HL-60/S4 (cell line): Measurements from ENCODE around the gene TRPV4.

Source experiments
- in situ Hi-C: fragments of 300-500 bp; cut with MboI; formaldehyde crosslinking; loops from 2 replicates; pipeline ENCODE4 v1.14.3; 2022; ENCODE audit warnings: low sequenced_read_pairs

TRPV4 gene

DNA sequence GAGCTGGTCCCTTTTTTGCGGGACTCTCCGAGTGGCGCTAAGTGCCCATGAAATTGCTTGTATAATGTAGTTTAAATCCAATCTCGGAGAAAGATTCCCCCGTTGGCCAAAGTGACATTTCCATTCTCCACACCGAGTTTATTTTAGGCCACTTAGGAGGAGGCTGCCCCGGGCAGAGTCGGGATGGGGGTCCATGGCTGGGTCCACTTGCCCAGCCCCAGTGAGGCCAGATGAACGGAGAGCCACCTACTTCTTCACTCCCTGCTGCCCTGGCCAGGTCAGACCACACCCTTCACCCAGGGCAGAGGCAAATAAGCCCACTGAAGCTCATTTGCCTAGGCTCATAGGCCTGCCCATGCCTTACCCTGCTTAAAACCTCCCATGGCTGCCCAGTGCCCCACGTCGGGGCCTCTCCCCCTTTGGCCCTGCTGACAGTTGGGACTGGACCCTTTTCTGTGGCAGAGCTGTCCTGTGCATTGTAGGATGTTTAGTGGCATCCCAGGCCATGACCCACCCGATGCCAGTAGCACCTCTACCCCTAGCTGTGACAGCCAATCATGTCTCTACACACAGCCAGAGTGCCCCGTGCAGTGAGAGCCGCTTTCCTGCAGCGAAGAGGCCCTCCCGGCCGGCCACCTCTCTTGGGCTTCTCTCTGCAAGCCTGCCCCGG, 68.3 kb downstream of the TRPV4 start:
- in situ Hi-C loops: no loop called here

GRCh38 chr12:109764123-109764522, 69.1 kb downstream of the TRPV4 start:
- in situ Hi-C loops: no loop called here

- in situ Hi-C loops: no loop called here
Observed at GRCh38 chr12:109763201-109763841, 69.9 kb downstream of the TRPV4 start.

DNA sequence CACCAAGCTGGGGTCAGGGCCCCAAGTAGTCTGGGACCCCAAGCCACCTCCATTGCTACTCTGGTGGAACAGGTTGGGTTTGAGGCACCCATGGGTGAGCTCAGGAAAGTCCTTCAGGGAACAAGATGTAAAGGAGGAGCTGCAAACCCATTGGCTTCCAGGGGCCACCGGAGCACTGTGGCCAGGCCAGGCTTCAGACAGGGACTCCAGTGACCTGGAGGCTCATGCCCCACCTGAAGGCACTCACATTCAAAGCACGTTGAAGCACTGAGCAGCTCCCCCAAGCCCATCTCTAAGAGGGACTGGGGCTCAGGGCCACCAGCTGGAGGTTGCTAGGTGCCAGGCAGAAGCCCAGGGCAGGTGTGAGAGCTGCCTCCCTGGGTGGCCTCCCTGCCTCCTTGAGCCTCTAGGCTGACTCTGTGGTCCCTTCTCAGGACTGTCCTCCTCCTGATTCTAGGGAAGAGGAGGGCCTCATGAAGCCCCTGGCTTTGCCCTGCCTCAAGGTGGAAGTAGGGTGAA, 70.5 kb downstream of the TRPV4 start:
- in situ Hi-C loops: no loop called here

DNA sequence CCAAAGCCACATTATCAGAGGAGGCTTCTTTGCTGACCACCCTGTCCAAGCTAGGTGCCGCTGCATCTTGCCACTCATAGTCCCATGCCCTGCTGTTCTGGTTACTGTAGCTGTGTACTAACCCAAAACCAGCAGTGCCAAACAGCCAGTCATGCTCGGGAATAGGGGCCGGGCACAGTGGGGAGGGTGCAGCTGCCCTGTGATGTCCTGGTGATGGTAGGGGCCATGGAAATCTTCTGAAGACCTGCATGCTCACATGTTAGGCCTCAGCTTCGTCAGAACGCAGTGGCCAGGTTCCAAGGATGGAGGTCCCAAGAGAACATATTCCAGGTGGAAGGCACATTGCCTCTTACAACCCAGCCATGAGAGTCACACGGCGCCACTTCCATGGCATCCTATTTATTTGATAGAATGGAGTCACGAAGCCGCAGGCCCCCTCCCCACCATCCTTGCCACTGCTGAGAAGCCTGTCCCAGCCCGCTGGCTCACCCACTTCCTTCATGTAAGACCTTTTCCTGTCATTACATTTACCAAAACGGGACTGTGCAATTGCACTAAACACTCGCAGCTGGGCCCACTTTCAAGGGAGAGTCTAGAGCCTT, 71.0 kb downstream of the TRPV4 start:
- in situ Hi-C loops: no loop called here

- in situ Hi-C loops: no loop called here
Observed at GRCh38 chr12:109760930-109761921, 72.0 kb downstream of the TRPV4 start.

- in situ Hi-C loops: no loop called here
Observed at GRCh38 chr12:109760031-109760929, 72.9 kb downstream of the TRPV4 start.

- in situ Hi-C loops: no loop called here
Observed at GRCh38 chr12:109759595-109759994, 73.6 kb downstream of the TRPV4 start.

DNA sequence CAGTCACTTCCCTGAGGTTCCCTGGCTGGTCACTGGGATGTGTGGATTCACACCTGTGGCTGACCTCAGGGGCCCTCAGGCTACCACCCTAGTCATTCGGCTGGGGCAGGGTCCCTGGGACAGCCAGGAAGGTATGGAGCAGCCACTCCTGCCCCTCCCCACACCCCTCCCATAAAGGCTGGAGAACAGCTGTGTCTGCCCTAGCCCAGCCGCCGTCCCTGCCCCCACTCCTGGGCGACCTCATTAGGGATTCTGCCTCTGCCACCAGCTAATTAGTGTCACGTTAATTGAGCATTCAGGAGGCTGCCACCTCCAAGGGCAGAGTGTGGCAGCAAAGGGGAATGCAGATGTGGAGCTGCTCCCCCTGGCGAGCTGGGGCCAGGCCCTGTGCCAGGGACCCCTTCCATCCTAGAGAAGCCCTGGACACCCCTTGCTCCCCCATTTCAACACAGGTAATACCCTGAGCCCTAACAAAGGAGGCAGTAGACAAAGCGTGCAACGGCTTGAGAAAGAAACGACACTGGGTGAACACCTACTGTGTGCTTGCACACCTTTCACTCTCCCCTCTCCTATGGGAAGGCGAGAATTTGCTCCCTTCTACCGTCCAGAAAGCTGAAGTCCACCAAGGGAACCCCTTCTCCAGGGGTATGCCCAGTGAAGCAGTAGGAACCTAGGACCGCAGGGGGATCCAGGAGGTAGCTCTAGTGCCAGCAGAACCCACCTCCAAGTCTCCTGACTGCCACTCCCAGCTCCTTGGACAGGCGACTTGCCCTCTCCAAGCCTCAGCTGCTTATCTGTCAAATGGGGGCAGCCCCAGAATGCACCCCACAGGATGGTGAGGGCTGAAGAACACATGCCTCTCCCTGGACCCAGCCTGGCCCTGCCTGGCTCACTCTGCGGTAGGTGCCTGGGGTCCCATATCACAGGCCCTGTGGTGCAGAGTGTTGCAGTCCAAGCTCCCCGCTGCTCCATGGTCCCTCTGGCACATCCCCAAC, 74.5 kb downstream of the TRPV4 start:
- in situ Hi-C loops: no loop called here

DNA sequence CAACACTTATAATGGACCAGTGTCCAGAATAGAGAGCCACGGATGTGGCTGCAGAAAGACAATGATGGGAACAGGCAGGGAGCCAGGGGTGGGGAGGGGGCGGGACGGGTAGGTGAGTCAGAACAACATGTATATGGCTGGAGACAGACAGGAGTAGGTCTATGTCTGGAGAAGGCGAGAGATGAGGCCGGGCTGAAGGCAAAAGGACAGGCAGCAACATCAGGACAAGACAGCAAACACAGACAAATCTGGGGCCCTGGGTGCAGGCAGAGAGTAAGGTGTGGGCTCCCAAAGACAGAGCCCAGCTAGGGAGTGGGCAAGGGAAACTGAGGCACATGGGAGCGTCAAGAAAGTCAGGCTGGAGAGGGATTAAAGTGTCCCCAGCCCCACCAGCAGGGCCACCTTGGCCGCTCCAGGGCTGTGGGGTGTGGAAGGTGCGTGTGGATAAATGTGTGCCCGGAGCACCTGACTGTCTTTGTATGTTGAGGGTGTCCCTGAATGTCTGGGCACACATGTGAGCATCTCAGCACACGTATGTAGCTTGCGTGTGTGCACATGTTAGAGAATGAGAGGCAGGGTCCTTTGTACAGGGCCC, 75.4 kb downstream of the TRPV4 start:
- in situ Hi-C loops: no loop called here

DNA sequence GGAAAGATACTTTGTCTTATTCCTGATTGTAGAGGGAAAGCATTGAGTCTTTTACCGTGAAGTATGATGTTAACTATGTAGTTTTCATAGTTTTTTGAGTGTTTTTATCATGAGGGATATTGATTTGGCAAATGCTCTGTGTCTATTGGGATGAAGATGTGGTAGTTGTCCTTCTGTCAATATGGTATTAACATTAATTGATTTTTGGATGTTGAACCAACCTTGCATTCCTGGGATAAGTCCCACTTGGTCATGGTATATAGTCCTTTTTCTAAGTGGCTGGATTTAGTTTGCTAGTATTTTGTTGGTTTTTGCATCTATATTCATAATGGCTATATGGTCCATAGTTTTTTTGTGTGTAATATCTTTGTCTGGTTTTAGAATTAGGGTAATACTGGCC, 76.7 kb downstream of the TRPV4 start:
- in situ Hi-C loops: no loop called here

GRCh38 chr12:109753959-109754358, 79.2 kb downstream of the TRPV4 start:
- in situ Hi-C loops: no loop called here

- in situ Hi-C loops: no loop called here
Observed at GRCh38 chr12:109753054-109753401, 80.2 kb downstream of the TRPV4 start.

DNA sequence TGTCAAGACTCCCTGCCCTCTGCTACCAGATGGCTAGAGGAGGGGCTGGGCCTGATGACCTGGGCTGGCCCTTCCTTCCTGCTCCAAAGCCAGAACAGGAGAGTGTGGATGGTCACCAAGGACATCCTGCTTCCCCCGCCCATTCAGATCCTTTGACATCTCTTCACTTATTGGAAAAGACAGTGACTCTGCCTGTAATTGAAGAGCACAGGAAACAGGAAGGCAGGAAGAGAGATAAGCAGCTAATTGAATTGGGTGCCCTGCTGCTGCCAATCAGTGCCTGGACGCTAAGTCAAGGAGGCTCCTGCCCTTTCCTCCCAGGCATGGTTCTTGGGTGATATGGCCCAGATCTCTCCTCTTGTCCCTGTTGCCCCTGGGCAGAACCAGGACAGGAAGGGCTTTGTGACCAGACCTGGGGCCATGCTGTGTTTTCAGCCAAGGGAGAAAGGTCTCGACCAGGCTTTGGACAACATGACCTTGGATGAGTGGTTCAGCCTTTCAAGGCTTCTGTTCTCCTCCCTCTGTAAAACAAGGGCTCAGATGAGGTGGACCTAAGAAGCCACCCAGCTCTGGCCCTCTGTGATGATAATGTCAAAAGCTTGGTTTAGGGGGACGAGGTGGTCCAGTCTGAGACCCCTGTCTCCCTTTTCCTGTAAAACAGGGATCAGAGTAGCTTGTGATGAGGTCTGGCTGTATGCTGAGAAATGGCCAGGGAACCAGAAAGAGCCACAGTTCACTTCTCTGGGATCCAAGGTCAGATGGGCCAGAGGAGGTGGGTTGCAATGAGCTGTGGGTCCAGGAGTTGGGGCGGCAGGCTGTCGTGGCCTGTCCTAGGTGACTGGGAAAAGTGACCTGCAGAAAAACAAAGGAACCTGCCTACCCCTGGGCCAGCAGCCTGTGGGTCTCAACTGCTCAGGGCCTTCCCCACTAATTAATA, 80.8 kb downstream of the TRPV4 start:
- in situ Hi-C loops: no loop called here

DNA sequence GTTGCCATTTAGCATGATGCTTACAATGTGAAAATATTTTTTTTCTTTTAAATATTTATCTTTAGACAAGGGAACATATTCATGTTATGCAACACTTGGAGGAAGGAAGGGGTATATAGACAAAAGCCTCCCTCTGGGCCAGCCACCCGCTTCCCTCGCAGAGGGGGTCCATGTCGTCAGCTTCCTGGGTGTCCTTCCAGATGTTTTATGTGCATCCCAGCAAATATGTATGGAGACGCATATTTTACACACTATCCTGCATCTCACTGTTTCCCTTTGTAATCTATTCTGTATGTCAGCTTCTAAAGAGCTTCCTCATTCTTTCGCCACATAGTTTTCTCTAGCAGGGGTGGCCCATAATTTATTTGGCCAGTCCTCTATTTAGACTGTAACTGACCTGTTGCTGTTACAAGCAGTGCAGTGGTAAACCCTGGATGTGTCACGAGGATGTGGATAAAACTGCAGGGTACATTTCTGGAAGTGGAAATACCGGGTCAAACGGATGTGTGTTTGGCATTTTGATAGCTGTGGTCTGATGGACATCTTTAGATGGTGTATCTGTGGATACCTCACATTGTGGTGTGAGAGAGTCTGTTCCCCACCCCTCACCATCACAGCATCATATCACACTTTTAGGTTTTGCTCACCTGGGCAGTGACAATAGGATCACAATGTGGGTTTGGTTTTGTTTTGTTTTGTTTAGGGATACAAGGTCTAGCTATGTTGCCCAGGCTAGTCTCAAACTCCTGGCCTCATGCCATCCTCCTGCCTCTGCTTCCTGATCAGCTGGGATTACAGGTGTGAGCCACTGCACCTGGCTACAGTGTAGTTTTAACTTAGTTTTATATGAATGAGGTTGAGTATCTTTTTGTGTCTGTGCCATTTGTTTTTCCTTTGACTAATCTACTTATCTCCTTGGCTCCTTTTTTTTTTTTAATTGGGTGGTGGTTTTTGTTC, 87.9 kb downstream of the TRPV4 start:
- in situ Hi-C loops: no loop called here

DNA sequence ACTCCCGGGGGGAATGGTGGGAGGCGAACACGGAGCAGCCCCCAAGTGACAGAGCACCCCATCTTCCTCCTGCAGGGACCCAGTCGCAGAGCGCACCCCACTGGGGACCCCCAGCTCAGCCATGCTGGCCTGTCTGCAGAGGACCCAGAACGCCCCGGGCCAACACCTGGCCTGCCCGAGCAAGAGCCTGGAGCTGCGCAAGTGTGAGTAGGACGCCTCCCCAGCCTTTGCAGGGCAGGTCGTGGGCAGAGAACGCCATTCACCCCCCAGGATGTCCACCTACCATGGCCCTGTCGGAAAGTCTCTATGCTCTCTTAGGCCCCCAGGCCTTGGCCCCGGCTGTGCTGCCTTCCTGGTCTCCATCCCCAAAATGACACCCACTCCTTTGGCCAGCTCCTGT, 89.2 kb downstream of the TRPV4 start:
- in situ Hi-C loops: no loop called here
